ENCODE measurements around the gene SF3B1. TPM values are rescaled to one million over a fixed set of nuclear protein-coding genes. Genes with fewer than 3 reads are reported as not detected.
"Not testable (repeated sequence)": the region's sequence is repeated elsewhere in the genome, so short reads cannot be mapped to it uniquely, and the experiment has no call there.

SF3B1 gene
- total RNA-seq, 1 donor from 2014 or later = 247 TPM

GRCh38 chr2:197388866-197389587 lies 45.8 kb downstream of the SF3B1 start:
- H3K4me3 Mint-ChIP-seq = no peak overlapping the region
- intact Hi-C loops (cut with micrococcal nuclease) = no loop called here
- H3K36me3 Mint-ChIP-seq (ENCODE audit: low read depth) = peaks cover 20% of the 10 kb centered on the region
- no peak overlapping the region for H3K27ac Mint-ChIP-seq
- no peaks in the 10 kb centered on the region for H3K4me1 Mint-ChIP-seq (ENCODE audit: low read depth)
- peaks cover 1% of the 10 kb centered on the region for H3K27me3 Mint-ChIP-seq (ENCODE audit: insufficient read depth)
- no peaks in the 10 kb centered on the region for H3K9me3 Mint-ChIP-seq
- no peak for DNase-seq (ENCODE audit: low spot score)

GRCh38 chr2:197387179-197387578 lies 47.6 kb downstream of the SF3B1 start:
- Mint-ChIP-seq H3K27ac (no peak overlapping the region), H3K27me3 (ENCODE audit: insufficient read depth) (peaks cover 1% of the 10 kb centered on the region), H3K9me3 (no peaks in the 10 kb centered on the region), H3K36me3 (ENCODE audit: low read depth) (peaks cover 16% of the 10 kb centered on the region), H3K4me3 (no peak overlapping the region), H3K4me1 (ENCODE audit: low read depth) (no peaks in the 10 kb centered on the region)
- no peak for DNase-seq (ENCODE audit: low spot score)
- intact Hi-C loops (cut with micrococcal nuclease) = no loop called here

GRCh38 chr2:197386242-197386641 lies 48.6 kb downstream of the SF3B1 start:
- no peak overlapping the region for H3K4me3 Mint-ChIP-seq

GRCh38 chr2:197383825-197384224 lies 51.0 kb downstream of the SF3B1 start:
- H3K27me3 Mint-ChIP-seq (ENCODE audit: insufficient read depth) = peaks cover 10% of the 10 kb centered on the region
- H3K4me1 Mint-ChIP-seq (ENCODE audit: low read depth) = peaks cover 9% of the 10 kb centered on the region
- intact Hi-C loops (cut with micrococcal nuclease) = no loop called here
- H3K9me3 Mint-ChIP-seq = no peaks in the 10 kb centered on the region
- DNase-seq (ENCODE audit: low spot score) = no peak
- H3K4me3 Mint-ChIP-seq = no peak overlapping the region
- H3K27ac Mint-ChIP-seq = no peak overlapping the region
- H3K36me3 Mint-ChIP-seq (ENCODE audit: low read depth) = no peaks in the 10 kb centered on the region

More at GRCh38 chr2:197386242-197386641, 48.6 kb downstream of the SF3B1 start:
- Mint-ChIP-seq H3K27ac (no peak overlapping the region), H3K27me3 (ENCODE audit: insufficient read depth) (peaks cover 4% of the 10 kb centered on the region), H3K9me3 (no peaks in the 10 kb centered on the region), H3K4me1 (ENCODE audit: low read depth) (no peaks in the 10 kb centered on the region), H3K36me3 (ENCODE audit: low read depth) (peaks cover 7% of the 10 kb centered on the region)
- DNase-seq (ENCODE audit: low spot score) = no peak
- intact Hi-C loops (cut with micrococcal nuclease) = no loop called here

GRCh38 chr2:197381641-197382040 lies 53.2 kb downstream of the SF3B1 start:
- Mint-ChIP-seq H3K27ac (no peak overlapping the region), H3K36me3 (ENCODE audit: low read depth) (no peaks in the 10 kb centered on the region), H3K4me3 (no peak overlapping the region), H3K4me1 (ENCODE audit: low read depth) (peaks cover 24% of the 10 kb centered on the region), H3K27me3 (ENCODE audit: insufficient read depth) (peaks cover 10% of the 10 kb centered on the region), H3K9me3 (no peaks in the 10 kb centered on the region)
- no peak for DNase-seq (ENCODE audit: low spot score)
- intact Hi-C loops (cut with micrococcal nuclease) = no loop called here

- not testable (repeated sequence) for DNase-seq (ENCODE audit: low spot score); H3K36me3 Mint-ChIP-seq (ENCODE audit: low read depth); H3K27ac Mint-ChIP-seq; H3K4me3 Mint-ChIP-seq; H3K9me3 Mint-ChIP-seq
- Mint-ChIP-seq H3K4me1 (ENCODE audit: low read depth) (peaks cover 24% of the 10 kb centered on the region), H3K27me3 (ENCODE audit: insufficient read depth) (peaks cover 10% of the 10 kb centered on the region)
- intact Hi-C loops (cut with micrococcal nuclease) = loop anchor here (2.0 to 5.0 kb wide), 3 partner anchors 51 to 305 kb away; no protein-coding TSS in a partner anchor
Observed at GRCh38 chr2:197379918-197380309, 54.9 kb downstream of the SF3B1 start.

GRCh38 chr2:197379308-197379917 lies 55.4 kb downstream of the SF3B1 start:
- H3K9me3 Mint-ChIP-seq; H3K36me3 Mint-ChIP-seq (ENCODE audit: low read depth); H3K4me3 Mint-ChIP-seq; H3K27ac Mint-ChIP-seq; DNase-seq (ENCODE audit: low spot score): not testable (repeated sequence)
- Mint-ChIP-seq H3K27me3 (ENCODE audit: insufficient read depth) (peaks cover 10% of the 10 kb centered on the region), H3K4me1 (ENCODE audit: low read depth) (peaks cover 24% of the 10 kb centered on the region)
- intact Hi-C loops (cut with micrococcal nuclease) = loop anchor here (2.0 to 5.0 kb wide), 3 partner anchors 51 to 305 kb away; no protein-coding TSS in a partner anchor

- Mint-ChIP-seq H3K27ac (peak overlapping the region; percentile 11), H3K4me1 (ENCODE audit: low read depth) (peaks cover 24% of the 10 kb centered on the region), H3K9me3 (no peaks in the 10 kb centered on the region), H3K4me3 (no peak overlapping the region), H3K27me3 (ENCODE audit: insufficient read depth) (peaks cover 10% of the 10 kb centered on the region), H3K36me3 (ENCODE audit: low read depth) (no peaks in the 10 kb centered on the region)
- intact Hi-C loops (cut with micrococcal nuclease) = loop anchor here (1.0 to 5.0 kb wide), 7 partner anchors 50 to 366 kb away; no protein-coding TSS in a partner anchor
- DNase-seq (ENCODE audit: low spot score) = peak; percentile 40
Observed at GRCh38 chr2:197378494-197379307, 56.1 kb downstream of the SF3B1 start.

GRCh38 chr2:197378086-197378485 lies 56.7 kb downstream of the SF3B1 start:
- no peak for DNase-seq (ENCODE audit: low spot score)
- Mint-ChIP-seq H3K9me3 (no peaks in the 10 kb centered on the region), H3K4me1 (ENCODE audit: low read depth) (peaks cover 24% of the 10 kb centered on the region), H3K36me3 (ENCODE audit: low read depth) (no peaks in the 10 kb centered on the region), H3K27me3 (ENCODE audit: insufficient read depth) (peaks cover 10% of the 10 kb centered on the region), H3K4me3 (no peak overlapping the region), H3K27ac (no peak overlapping the region)
- intact Hi-C loops (cut with micrococcal nuclease) = loop anchor here (1.0 to 5.0 kb wide), 7 partner anchors 49 to 366 kb away; no protein-coding TSS in a partner anchor

- peaks cover 24% of the 10 kb centered on the region for H3K4me1 Mint-ChIP-seq (ENCODE audit: low read depth)
- H3K36me3 Mint-ChIP-seq (ENCODE audit: low read depth) = no peaks in the 10 kb centered on the region
- no peak overlapping the region for H3K4me3 Mint-ChIP-seq
- intact Hi-C loops (cut with micrococcal nuclease) = loop anchor here (1.0 to 5.0 kb wide), 7 partner anchors 49 to 365 kb away; no protein-coding TSS in a partner anchor
- DNase-seq (ENCODE audit: low spot score) = no peak
- no peaks in the 10 kb centered on the region for H3K9me3 Mint-ChIP-seq
- peaks cover 10% of the 10 kb centered on the region for H3K27me3 Mint-ChIP-seq (ENCODE audit: insufficient read depth)
- no peak overlapping the region for H3K27ac Mint-ChIP-seq
Observed at GRCh38 chr2:197377670-197378069, 57.2 kb downstream of the SF3B1 start.

GRCh38 chr2:197372592-197372991 lies 62.2 kb downstream of the SF3B1 start:
- Mint-ChIP-seq H3K4me3 (no peak overlapping the region), H3K36me3 (ENCODE audit: low read depth) (no peaks in the 10 kb centered on the region), H3K27me3 (ENCODE audit: insufficient read depth) (no peaks in the 10 kb centered on the region), H3K27ac (no peak overlapping the region), H3K4me1 (ENCODE audit: low read depth) (peaks cover 17% of the 10 kb centered on the region), H3K9me3 (no peaks in the 10 kb centered on the region)
- no peak for DNase-seq (ENCODE audit: low spot score)
- intact Hi-C loops (cut with micrococcal nuclease) = no loop called here

GRCh38 chr2:197370664-197371063 lies 64.2 kb downstream of the SF3B1 start:
- H3K9me3 Mint-ChIP-seq; H3K36me3 Mint-ChIP-seq (ENCODE audit: low read depth); H3K4me3 Mint-ChIP-seq; H3K27me3 Mint-ChIP-seq (ENCODE audit: insufficient read depth); H3K27ac Mint-ChIP-seq; DNase-seq (ENCODE audit: low spot score); intact Hi-C loops (cut with micrococcal nuclease): not testable (repeated sequence)
- H3K4me1 Mint-ChIP-seq (ENCODE audit: low read depth) = peaks cover 12% of the 10 kb centered on the region

GRCh38 chr2:197369933-197370320 lies 64.9 kb downstream of the SF3B1 start:
- H3K27me3 Mint-ChIP-seq (ENCODE audit: insufficient read depth) = no peaks in the 10 kb centered on the region

More at GRCh38 chr2:197369933-197370320, 64.9 kb downstream of the SF3B1 start:
- H3K27ac Mint-ChIP-seq = no peak overlapping the region
- no peak overlapping the region for H3K4me3 Mint-ChIP-seq
- peaks cover 12% of the 10 kb centered on the region for H3K4me1 Mint-ChIP-seq (ENCODE audit: low read depth)
- DNase-seq (ENCODE audit: low spot score) = no peak
- H3K9me3 Mint-ChIP-seq = no peaks in the 10 kb centered on the region
- intact Hi-C loops (cut with micrococcal nuclease) = no loop called here
- no peaks in the 10 kb centered on the region for H3K36me3 Mint-ChIP-seq (ENCODE audit: low read depth)

Measured in activated T-helper 1 cell treated with anti-CD3 and anti-CD28 coated beads, Interleukin-12 subunit alpha, Interleukin-12 subunit beta, Interleukin-2, Interleukin-4 antibody, amounts not matched to agents 30 ng/mL and 10 ng/mL and 1 ng/mL, durations not matched to agents 14 hours and 24 hours and 36 hours (primary cell).